HEK293T (cell line): ENCODE data around the gene NNMT.

ENCODE experiments used
- BHLHE40 ChIP-seq: fragments of 450-650 bp; IDR thresholded peaks from 2 replicates; pipeline ENCODE4 v1.6.1; 2016; ENCODE audit warnings: mild to moderate bottlenecking, moderate library complexity, borderline replicate concordance
- CTBP1 ChIP-seq: fragments of 450-650 bp; IDR thresholded peaks from 2 replicates; pipeline ENCODE4 v1.6.1; 2016; ENCODE audit warnings: borderline replicate concordance
- ELF4 ChIP-seq: fragments of 450-650 bp; IDR thresholded peaks from 2 replicates; pipeline ENCODE4 v1.6.1; 2017; ENCODE audit warnings: antibody characterized with exemption
- FOXM1 ChIP-seq: fragments of 450-650 bp; IDR thresholded peaks from 2 replicates; pipeline ENCODE4 v1.6.1; 2017; ENCODE audit warnings: mild to moderate bottlenecking, borderline replicate concordance
- L3MBTL2 ChIP-seq: fragments of 450-650 bp; conservative IDR thresholded peaks from 2 replicates; pipeline ENCODE4 v1.6.1; 2016; ENCODE audit warnings: mild to moderate bottlenecking
- LEF1 ChIP-seq: fragments of 450-650 bp; IDR thresholded peaks from 2 replicates; pipeline ENCODE4 v1.6.1; 2017; ENCODE audit warnings: mild to moderate bottlenecking, borderline replicate concordance
- NFRKB ChIP-seq: fragments of 450-650 bp; IDR thresholded peaks from 2 replicates; pipeline ENCODE4 v1.6.1; 2016; ENCODE audit warnings: mild to moderate bottlenecking, moderate library complexity
- SUZ12 ChIP-seq: fragments of 450-650 bp; IDR thresholded peaks from 2 replicates; pipeline ENCODE4 v1.6.1; 2016; ENCODE audit warnings: mild to moderate bottlenecking

GRCh38 chr11:114317787-114318137 lies 21.6 kb downstream of the NNMT start:
- no peak for TF ChIP-seq ELF4
- no peak for TF ChIP-seq BHLHE40
- no peak for TF ChIP-seq CTBP1
- no peak for TF ChIP-seq NFRKB
- TF ChIP-seq SUZ12, result no peak
- no peak for TF ChIP-seq LEF1
- TF ChIP-seq FOXM1, result no peak
- TF ChIP-seq L3MBTL2, result peak; percentile 40
